ENCODE data around the gene LTBP2.
"Not testable (repeated sequence)": the region's sequence is repeated elsewhere in the genome, so short reads cannot be mapped to it uniquely, and the experiment has no call there.

The LTBP2 gene

DNA sequence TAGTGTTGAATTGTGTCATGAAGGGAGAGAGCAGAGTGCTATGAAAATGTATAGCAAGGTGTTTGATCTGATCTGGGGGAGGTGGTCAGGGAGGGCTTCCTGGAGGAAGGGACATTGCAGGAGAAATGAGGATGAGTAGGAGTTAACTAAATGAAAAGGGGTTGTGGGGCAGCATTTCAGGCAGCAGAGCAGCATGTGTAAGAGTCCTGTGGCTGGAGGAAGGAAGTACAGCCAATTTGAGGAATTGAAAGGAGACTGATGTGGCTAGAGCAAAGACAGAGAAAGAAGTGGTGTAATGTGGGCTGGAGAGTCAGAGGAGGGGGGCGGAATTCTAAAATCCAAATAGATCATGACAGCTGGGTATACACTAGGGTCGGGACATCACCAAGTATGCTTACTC lies 139.4 kb downstream of the LTBP2 start:
- no peak for FAIRE-seq

DNA sequence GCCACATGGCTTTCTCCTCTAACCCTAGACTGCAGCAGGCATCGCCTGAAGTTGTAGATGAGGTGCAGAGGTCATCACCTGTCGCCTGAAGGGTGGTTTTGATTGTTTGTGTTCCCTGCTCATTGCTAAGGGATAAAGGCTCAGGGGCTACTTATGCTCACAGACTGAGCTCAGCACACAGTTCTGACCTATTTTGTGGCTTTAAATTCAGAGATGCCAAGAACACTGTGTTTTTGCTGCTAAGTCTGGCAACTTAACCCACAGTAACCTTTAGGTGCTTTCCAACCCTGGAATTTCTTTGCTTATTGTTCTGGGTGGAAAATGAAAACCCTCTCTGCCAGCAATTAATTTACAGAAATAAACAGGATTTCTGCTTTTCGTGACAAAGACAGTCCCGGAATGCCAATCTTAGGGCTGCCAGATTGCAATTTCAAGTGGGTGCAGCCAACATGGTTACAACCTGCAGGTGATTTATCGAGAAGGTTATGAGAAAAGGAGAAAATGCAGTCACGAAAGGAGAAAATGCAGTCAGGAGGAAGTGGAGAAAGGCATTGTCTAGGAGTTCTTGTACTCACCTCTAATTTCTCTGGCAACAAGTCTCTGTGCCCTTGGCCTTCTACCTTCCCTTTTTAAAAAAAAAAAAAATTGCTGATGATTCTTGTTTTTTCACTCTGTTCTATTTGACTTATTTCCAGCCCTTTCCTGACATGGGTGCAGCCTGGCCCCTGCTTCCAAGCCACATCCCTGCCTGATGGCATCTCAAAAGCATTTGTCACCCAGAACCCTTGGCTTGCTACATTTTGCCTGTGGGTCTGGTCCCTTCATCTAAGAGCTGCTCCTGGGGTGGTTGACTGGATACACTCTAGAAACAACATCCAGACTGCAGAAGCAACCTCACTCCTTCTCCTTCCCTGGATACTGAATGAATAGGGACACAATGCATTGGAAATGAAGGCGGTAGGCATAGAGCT lies 142.2 kb downstream of the LTBP2 start:
- FAIRE-seq, result no peak

GRCh38 chr14:74468513-74468912 lies 143.5 kb downstream of the LTBP2 start:
- no peak for FAIRE-seq

DNA sequence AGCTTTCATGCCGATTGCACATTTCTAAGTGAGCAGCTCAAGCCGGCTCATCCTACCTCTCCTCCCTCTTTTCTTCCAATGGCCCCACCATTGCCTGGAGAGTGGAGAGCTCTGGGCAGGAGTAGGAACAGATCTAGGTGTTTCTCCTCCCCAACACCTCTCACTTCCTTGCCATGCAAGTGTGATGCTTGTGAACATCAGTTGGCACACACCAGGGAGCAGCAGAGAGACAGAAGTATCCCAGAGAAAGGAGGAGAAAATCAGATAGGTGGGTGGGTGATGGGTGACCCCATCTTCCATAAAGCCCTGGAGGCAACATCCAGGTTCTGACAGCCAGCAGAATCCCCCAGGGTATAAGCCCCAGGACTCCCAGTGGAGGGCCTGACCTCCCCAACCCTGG lies 146.7 kb downstream of the LTBP2 start:
- no peak for FAIRE-seq

DNA sequence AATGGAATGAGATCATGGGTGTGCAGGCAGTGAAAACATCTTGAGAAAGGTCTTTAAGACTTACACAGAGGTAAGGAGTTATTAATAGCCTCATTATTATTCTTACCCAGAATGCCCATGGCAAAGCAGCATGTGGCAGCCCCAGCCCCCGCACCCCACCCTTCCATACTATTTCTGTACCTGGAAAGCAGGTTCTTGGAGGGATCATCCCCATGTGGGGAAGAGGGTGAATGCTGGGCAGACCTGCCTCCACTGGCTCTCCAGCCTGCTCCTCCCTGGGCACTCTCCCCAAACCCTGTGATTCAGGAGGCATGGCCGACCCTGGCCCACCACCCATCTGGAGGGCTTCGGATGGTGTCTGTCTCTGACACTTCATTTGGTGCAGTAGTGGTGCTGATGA lies 147.3 kb downstream of the LTBP2 start:
- no peak for FAIRE-seq

DNA sequence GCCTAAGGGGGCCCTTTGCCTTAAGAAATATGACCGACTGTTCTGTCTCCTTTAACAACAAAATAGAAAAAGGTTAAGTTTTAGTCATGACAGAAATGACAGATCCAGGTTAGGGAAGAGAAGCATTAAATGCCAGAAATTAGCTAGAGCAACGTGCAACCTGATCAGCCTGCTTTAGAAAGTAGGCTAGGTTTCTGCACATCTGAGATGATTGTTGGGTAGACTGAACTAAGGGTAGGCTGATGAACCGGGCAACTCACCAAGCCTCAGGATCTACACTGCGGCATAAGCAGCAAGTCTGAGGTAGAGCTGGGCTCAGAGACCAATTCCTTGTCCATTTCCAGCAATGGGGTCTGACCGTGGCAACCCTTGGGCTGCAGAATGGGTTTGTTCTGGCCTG lies 148.3 kb downstream of the LTBP2 start:
- no peak for FAIRE-seq

- no peak for FAIRE-seq
Measured at GRCh38 chr14:74462993-74463392, 149.0 kb downstream of the LTBP2 start.

GRCh38 chr14:74459976-74460375 lies 152.1 kb downstream of the LTBP2 start:
- FAIRE-seq, result no peak

DNA sequence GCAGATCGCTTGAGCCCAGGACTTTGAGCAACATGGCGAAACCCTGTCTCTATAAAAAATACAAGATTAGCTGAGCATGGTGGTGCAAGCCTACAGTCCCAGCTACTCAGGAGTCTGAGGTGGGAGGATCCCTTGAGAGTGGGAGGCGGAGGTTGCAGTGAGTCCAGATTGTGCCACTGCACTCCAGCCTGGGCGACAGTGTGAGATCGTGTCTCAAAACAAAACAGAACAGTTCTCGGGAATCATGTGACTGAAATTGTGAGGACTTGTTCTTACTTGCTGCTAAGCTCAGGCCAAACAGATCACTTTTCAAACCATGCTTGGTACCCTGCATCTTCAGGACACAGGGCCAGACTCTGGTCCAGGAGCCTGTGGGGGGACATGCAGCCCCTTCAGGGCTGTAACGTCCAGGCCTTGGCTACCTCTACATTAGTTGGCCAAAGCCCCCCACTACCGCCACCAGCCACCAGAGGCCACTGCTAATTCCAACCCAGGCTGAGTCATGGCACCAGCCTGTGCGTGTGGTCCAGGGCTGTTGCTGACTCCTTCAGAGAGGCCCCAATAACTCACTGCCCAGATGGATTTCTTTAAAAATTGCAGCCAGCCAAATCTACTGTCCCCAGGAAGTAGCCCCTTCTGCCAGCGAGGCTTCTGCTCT lies 152.6 kb downstream of the LTBP2 start:
- no peak for FAIRE-seq

- FAIRE-seq, result no peak
Measured at GRCh38 chr14:74457565-74457895, 154.5 kb downstream of the LTBP2 start.

- FAIRE-seq, result no peak
Measured at GRCh38 chr14:74456684-74457564, 155.1 kb downstream of the LTBP2 start.

DNA sequence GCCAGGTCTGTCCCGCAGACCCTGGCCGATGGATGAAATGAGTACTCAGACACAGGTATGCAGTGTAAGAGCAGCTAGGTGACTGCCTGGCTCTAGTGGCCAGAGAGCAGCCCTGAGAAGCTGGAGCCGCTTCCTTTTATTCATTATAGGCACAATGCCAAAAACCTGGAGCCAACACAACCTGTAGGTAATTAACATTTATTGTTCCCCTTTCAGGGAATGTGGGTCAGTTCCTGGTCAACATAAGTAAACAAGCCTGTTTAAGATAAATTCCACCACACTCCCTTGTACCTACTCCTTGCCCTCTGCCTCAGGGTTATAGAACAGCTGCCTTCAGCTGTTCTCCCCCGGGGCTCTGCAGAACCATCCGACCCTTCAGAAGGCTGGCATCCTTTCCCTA lies 157.6 kb downstream of the LTBP2 start:
- not testable (repeated sequence) for FAIRE-seq
